CMK (cell line): ENCODE measurements around the gene UCK1.
A peak's percentile ranks its signal among the peaks of the same experiment; 100 is the strongest.
"Not testable (repeated sequence)": the region's sequence is repeated elsewhere in the genome, so short reads cannot be mapped to it uniquely, and the experiment has no call there.

Experiments used
- DNase-seq: peaks from one replicate; pipeline ENCODE4 v3.0.0-alpha.2; 2010; ENCODE audit warnings: low read depth

The UCK1 gene

DNA sequence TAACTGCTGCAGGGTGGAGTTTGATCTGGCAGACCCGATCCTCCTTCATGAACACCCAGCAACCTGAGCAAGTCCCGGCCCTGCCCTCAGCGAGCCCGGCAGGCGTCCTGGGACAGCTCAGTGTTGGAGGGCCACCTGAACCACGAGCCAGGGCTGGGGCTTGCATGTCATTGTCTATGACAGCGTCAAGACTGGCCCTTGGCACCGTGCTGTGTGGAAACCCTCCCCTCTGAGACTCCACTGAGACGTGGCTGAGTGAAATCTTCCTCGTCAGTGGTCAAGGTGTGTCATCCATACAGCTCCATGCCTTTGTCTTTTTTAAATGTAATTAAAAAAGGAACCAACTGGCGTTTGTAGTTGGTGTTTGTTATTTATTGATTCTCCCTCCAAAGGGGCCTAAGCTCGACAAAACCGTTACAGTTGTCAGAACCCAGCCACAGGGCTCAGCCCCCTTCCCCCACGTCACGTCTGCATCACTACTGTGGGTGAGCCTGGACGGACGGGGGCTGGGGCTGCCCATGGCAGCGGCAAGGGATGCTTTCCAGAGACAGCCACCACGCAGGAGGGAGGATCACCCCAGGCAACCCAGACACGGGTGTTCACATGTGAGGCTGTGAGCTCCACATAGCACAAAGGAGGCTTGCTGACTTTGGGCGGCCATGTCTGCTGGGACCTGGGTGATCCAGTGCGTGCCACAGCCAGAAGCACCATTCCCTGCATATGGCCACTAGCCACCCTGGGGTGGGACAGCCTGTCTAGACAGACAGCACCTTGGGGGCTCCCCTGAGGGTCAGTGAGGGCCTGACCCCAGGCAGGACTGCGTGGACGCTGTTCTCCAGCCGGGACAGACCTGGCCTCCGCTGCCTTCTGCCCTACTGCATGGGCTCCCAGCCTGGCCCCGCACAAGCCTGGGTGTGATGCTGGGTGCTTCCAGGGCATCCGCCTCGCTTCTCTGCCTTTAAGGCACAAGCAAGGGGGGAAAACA lies 7.3 kb downstream of the UCK1 start:
- no peak for DNase-seq

DNA sequence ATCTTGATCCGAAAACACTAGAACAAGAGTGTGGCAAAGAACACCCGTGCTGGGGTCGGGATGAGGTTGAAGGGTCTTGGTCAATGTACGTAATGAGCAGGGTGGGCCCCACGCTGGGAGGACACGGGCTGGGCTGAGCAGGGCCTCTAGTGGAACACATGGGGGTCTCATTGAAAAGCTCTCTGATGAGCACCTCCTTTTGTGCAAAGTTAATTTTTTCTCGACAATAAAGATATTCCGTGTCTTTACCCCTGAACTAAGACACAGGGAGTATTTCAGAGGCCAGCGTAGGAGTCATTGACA lies 8.0 kb downstream of the UCK1 start:
- no peak for DNase-seq

DNA sequence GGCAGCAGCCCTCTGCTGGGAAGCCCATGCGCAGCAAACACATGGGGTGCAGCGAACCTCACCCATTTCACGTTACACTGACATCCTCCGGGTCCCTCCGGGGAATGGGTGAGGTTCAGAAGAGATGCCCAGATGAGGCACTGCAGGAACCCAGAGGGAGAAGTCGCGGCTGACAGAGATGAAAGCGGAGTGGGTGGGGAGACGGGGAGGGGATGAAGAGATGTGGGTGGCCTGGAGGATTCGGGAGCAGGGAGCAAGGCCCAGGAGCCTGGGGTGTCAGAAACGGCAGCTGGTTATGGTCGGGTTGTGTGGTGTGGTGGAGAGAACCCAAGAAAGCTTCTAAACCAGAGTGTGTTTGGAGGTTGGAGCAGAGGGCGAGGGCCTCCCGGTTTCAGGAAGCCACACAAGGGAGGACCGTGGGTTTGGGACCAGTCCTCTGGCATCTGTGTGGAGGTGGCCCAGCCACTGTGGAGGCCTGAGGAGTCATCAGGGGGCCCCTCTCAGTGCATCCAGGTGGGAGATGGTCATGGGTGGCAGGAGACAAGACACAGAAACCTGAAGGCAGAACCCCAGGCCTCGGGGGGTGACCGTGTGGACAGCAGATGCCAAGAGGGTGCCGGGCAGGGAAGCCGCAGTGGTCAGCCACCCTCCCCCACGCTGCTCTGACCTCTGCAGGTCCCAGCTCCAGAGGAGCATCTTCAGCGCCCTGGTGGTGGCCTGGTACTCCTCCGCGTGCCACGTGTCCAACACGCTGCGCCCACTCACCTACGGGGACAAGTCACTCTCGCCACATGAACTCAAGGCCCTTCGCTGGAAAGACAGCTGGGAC lies 8.6 kb downstream of the UCK1 start:
- no peak for DNase-seq

DNA sequence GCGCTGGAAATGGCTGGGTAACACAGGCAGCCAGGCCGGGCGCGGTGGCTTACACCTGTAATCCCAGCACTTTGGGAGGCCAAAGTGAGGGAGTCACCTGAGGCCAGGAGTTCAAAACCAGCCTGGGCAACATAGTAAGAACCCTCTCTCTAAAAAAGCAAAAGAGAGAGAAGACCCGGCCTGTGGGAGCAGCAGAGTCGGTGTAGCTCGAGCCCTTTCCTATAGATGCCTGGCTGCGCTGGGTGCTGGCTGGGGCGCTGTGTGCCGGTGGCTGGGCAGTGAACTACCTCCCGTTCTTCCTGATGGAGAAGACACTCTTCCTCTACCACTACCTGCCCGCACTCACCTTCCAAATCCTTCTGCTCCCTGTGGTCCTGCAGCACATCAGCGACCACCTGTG lies 9.2 kb downstream of the UCK1 start:
- no peak for DNase-seq

DNA sequence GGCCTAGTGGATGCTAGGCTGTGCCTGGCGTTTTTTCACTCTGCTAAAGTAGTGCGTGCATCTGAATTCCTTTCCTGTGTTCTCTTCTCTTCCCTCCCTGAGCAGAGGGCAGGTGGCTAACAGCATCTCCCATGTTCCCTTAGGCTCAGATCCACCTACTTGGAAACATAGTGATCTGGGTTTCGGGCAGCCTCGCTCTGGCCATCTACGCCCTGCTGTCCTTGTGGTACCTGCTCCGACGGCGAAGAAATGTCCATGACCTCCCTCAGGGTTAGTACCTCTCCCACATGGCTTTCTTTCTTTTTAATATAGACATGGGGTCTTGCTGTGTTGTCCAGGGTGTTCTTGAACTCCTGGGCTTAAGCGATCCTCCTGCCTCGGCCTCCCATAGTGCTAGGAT lies 9.9 kb downstream of the UCK1 start:
- DNase-seq = no peak

DNA sequence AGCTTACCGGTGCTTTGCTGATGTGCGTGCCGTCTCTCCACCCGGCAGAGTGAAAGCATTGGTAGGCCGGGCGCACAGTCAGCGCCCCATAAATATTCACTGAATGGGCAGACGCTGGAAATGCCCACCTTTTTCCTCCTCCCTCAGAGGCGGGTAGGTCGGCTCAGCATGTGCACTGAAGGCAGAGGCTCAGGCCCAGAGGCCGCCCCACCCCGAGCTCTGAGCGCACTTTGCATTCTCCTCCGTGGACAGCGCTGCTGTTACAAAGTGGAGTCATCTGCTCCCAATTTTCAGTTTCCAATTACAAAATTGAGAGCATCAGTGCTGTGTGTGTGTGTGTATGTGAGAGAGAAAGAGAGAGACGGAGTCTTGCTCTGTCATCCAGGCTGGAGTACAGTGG lies 10.6 kb downstream of the UCK1 start:
- no peak for DNase-seq

DNA sequence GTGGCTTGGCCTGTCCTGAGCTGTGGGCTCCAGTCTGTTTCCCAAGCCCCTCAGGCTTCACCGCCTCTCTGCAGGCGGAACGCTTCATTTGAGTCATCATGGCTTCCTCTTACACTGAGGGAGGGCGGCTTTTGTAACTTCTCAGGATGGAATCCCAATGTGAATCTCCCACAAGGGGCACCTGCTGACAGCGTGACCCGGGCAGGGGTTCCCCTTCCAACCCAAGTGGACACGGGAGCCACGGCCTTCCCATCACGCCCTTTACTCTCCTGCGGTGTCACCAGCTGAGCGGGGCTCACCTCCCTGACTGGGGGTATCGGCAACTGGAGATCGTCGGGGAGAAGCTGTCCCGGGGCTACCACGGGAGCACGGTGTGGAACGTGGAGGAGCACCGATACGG lies 12.5 kb downstream of the UCK1 start:
- DNase-seq = no peak

DNA sequence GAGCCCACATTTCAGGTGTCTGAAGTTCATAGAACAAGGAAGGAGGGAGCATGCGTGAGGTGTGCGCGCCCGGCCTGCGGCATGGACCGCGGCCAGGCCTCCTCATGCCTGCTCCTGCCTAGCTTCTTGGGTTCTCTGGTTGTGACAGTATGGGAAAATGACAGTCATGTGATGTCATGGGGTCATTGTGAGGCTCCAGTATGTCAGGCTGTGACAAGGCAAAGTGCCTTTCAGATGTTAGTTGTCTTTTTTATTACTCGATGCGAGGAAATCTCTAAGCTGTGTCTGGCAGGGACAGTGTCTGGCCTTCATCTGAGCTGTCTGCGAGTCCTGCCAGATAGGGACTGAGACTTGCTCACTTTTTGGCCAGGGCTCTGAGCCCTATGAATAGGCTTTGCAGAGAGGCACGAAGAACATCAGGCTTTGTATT lies 13.3 kb downstream of the UCK1 start:
- DNase-seq = no peak

DNA sequence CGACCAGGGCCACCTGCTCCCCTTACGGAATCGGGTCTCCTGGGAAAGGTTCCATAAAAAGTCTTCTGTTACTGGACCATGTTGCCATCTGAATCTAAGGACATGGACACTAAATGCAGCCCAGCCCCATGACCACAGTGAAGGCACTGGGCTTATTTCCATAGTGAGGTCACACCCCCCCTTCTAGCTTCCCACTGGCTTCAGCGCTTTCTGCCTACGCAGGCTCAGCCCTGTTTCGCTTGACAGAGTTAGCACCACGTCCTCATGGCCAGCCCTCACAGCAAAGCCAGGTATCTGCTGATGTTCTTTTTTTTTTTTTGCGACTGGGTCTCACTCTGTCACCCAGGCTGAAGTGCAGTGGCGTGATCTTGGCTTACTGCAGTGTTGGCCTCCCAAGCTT lies 14.1 kb downstream of the UCK1 start:
- DNase-seq = no peak

DNA sequence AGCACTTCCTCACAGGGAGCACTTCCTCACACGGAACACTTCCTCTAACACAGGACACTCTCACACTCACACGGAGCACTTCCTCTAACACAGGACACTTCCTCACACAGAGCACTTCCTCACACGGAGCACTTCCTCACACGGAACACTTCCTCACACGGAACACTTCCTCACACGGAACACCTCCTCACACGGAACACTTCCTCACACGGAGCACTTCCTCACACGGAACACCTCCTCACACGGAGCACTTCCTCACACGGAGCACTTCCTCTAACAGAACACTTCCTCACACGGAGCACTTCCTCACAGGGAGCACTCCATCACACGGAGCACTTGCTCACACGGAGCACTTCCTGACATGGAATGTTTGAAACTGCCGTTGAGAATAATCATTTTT lies 15.0 kb downstream of the UCK1 start:
- DNase-seq = no peak

DNA sequence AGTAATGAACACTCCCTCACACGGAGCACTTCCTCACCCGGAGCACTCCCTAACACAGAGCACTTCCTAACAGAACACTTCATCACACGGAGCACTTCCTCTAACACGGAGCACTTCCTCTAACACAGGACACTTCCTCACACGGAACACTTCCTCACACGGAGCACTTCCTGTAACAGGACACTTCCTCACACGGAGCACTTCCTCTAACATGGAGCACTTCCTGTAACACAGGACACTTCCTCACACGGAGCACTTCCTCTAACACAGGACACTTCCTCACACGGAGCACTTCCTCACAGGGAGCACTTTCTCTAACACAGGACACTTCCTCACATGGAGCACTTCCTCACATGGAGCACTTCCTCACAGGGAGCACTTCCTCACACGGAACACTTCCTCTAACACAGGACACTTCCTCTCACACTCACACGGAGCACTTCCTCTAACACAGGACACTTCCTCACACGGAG lies 15.5 kb downstream of the UCK1 start:
- DNase-seq = not testable (repeated sequence)

DNA sequence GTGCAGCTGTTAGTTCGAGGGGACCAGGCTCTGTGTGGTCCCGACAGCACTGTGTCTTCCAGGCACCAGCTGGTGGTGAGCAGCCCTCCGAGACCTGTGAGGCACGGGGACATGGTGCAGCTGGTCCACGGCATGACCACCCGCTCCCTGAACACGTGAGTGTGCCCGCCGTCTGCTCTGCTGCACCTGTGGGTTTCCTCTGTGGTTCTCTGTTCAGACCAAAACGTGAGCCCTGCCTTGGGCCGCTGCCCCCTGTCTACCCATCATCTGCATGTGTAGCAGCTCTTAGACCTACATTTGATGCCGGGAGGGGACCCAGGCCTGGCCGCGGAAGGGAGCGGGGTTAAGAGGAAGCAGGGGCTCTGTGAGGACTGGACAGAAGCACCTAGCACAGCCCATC lies 17.9 kb downstream of the UCK1 start:
- no peak for DNase-seq

DNA sequence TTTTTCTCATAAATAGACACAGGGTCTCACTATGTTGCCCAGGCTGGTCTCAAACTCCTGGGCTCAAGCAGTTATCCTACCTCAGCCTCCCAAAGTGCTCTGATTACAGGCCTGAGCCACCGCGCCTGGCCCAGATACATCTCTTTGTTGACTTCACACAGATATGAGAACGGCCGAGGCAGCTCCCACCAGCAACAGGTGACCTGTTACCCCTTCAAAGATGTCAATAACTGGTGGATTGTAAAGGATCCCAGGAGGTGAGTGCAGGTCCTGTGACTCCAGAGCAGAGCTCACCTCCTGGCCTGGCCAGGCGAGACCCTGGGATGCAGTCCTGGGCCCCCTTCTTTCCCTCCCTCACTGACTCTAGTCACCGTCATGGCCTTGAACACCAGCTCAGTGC lies 19.2 kb downstream of the UCK1 start:
- no peak for DNase-seq

DNA sequence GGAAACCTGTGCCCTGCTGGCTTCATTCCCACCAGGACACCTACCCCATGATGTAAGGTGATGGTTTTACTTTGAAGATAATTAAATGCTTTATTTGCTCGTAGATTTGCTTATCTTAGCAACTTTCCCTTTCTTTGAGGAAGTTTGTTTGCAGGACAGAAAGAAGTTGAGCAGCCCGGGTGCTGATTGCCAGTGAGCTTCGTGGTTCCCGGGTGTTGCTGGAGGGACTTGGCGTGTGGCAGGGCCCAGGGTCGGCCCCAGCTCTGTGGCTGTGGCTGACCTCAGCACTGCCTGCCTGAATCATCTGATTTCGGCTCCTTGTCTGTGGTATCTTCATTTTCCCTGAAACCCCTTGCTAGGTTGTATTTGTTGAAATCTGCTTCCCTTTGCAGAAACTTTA lies 19.6 kb downstream of the UCK1 start:
- DNase-seq = no peak

DNA sequence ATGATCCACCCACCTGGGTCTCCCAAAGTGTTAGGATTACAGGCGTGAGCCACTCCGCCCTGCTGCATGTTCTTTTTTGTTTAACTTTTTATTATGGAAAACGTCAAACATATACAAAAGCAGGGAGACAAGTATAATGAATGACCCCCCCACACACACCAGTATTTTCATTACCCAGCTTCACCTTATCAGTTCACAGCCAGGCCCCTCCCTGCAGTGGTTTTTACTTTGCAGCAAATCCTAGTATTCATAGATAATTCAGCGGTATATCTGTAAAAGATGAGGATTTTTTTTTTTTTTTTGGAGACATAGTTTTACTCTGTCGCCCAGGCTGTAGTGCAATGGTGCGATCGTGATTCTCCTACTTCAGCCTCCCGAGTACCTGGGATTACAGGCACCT lies 26.1 kb downstream of the UCK1 start:
- no peak for DNase-seq

DNA sequence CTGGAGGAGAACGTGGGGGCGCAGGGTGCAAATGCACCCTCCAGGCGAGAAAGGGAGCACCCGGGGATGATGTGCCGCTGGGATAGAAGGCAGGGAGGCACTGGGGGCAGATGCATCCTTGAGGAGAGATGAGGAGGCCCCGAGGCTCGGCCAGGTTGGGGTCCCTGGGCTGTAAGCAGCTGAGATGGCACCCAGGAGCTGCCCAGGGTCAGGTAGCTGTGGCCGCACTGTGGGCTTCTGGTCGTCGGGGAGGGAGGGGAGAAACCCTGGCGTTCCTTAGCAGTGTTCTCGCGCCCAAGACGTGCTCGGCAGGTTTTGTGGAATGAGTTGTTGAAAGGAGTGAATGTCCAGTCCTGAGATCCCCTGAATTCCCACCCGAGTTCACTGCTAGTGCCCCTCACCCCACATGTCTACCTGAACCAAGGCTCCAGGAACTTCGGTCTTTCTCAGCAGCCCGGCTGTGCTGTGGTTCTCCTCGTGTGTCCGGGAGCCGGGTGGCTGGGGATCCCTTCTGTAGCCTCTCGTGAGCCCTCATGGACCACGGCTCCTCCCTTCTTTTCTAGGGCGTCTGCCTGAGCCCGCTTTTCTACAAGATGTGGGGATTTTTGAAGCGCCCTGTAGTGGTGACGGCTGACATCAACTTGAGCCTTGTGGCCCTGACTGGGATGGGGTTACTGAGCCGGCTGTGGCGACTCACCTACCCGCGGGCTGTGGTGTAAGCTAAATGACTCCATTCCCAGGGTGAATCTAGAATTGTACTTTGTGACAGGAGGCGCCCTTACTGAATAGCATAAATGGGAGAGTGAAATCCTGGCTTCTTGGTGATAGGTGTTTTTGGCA lies 27.2 kb downstream of the UCK1 start:
- DNase-seq = no peak

DNA sequence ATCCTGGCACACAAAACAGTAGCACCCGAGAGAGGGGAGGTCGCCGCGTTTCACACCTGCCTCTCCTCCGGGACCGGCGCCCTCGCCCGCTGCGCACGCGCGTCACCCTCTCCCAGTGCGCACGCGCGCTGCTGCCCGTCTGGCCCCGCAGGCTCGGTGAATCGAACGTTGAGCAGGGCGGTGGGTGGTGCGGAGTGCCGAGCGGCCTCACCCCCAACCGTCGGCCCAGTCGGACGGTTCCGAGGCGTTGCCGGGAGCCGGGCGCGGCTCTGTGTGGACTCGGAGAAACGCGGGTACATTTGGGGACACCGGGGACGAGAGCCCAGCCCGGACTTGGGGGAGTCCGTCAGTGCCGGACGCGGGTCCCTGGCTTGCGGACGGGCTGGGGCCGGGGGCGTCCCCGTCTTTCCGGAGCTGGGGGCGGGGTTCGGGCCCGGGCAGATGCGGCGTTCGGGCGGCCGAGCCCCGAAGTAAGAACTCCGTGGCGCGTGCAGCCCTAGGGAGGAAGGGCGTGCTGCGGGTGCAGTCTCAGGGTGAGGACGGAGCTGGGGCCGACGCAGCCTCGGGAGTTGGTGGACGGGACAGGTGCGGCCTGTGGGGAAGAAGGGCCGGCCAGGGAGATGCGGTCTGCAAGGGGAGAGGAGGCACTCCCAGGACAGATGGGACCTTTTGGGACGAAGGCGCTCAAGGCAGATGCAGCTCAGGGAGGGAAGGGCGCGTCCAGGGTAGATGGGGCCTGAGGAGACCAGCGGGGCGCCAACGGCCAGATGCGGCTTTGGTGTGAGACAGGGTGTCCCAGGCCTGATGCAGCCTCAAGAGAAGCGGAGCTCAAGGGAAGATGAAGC lies 28.1 kb downstream of the UCK1 start, which contains the start of gene POMT1:
POMT1 (plus strand) TSS at position 138 of the 845 bp plus-strand sequence. CDS start 1,301 bp downstream, outside the sequence.
- DNase-seq = peak; percentile 39

DNA sequence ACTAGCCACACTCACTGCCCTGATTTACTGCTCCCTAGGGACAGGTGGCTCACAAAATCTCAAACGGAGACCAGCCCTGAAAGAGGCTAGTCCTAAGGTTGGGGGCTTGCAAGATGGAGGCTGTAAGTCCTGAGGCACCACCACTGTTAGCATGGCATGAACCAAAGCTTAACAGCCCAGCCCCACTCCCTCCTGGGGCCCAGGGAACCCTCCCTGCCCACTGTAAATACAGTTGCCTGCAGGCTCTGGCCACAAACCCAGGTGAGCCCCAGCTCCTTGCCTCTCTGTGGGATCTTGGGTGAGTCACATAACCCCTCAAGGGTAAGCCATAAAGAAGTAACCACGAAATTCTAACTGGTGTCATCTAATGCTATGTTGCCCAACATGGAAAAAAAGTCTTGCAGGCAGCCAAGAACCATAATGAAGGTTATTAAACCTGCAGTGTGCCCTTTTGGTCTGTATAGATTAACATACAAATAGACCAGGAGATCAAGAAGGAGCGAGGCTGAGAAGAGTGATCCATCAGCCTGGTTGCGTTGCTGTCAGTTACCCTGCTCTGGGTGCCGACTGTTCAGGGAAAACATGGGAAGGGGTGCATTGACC lies 30.0 kb downstream of the UCK1 start:
- no peak for DNase-seq

DNA sequence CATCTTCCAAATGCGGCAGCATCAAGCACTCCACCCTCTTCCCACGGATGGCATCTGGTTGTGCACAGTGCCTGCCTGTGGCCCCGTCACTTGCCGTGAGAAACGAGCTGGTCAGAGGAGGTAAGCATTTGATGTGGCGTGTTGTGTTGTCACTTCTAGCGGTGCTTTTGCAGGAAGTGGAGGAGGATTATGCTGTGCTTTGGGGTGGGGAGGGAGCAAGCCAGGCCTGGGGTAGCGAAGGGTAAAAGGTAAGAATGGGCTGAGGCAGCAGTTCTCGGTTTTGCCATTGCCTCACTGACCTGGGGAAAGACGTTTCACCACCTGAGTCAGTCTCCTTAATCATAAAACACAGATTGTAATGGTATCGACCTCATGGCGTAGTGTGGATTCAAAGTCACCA lies 30.7 kb downstream of the UCK1 start:
- DNase-seq = no peak

DNA sequence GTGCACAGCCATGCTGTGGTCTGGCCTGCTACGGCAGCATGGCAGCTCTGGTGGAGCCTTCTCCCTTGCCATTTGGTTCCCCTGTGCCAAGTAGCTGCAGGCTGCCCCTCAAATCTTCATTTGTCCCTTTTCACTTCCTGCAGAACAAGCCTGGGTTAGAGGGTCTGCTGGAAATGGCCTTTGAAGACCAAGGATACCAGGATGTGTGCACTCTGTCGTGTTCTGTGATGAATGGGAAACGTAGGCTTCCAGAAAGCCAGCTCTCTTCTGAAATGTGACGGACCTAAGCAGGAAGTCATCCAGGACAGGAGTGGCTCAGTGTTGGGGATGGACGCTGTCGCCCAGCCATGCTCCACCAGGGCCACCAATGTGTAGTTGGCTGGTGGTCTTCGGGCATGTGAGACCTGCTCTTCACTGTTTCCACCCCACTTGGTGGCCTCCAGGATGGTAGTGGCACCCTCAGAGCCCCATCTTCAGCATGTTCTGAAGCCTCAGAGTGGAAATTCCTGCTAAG lies 31.8 kb downstream of the UCK1 start:
- DNase-seq = no peak
